ENCODE measurements around the gene NYAP1. TPM values are rescaled to one million over a fixed set of nuclear protein-coding genes. Genes with fewer than 3 reads are reported as not detected.
"Not testable (repeated sequence)": the region's sequence is repeated elsewhere in the genome, so short reads cannot be mapped to it uniquely, and the experiment has no call there.

The NYAP1 gene
- total RNA-seq, 1 donor from 2014 or later = 1.2 TPM

- DNase-seq (ENCODE audit: low spot score) = no peak
Measured at GRCh38 chr7:100481466-100481865, 2.3 kb upstream of the NYAP1 start.

GRCh38 chr7:100482728-100483089 lies 1.0 kb upstream of the NYAP1 start:
- DNase-seq (ENCODE audit: low spot score) = no peak

GRCh38 chr7:100483090-100483721 lies 521 bp upstream of the NYAP1 start:
- DNase-seq (ENCODE audit: low spot score) = no peak

GRCh38 chr7:100484673-100485045 lies 932 bp downstream of the NYAP1 start:
- DNase-seq (ENCODE audit: low spot score) = no peak

- no peak for DNase-seq (ENCODE audit: low spot score)
Measured at GRCh38 chr7:100485471-100485876, 1.7 kb downstream of the NYAP1 start.

GRCh38 chr7:100486111-100486636 lies 2.4 kb downstream of the NYAP1 start:
- DNase-seq (ENCODE audit: low spot score) = no peak

GRCh38 chr7:100486753-100487446 lies 3.2 kb downstream of the NYAP1 start:
- DNase-seq (ENCODE audit: low spot score) = no peak

- DNase-seq (ENCODE audit: low spot score) = no peak
Measured at GRCh38 chr7:100488333-100489095, 4.8 kb downstream of the NYAP1 start.

- DNase-seq (ENCODE audit: low spot score) = no peak
Measured at GRCh38 chr7:100489121-100489520, 5.4 kb downstream of the NYAP1 start.

- DNase-seq (ENCODE audit: low spot score) = no peak
Measured at GRCh38 chr7:100489824-100490223, 6.1 kb downstream of the NYAP1 start.

- no peak for DNase-seq (ENCODE audit: low spot score)
Measured at GRCh38 chr7:100490483-100491191, 6.9 kb downstream of the NYAP1 start.

- no peak for DNase-seq (ENCODE audit: low spot score)
Measured at GRCh38 chr7:100491192-100491578, 7.5 kb downstream of the NYAP1 start.

- DNase-seq (ENCODE audit: low spot score) = no peak
Measured at GRCh38 chr7:100492738-100493475, 9.2 kb downstream of the NYAP1 start.

GRCh38 chr7:100493476-100494264 lies 9.9 kb downstream of the NYAP1 start:
- no peak for DNase-seq (ENCODE audit: low spot score)

GRCh38 chr7:100496509-100496908 lies 12.8 kb downstream of the NYAP1 start:
- no peak for DNase-seq (ENCODE audit: low spot score)

GRCh38 chr7:100500743-100501142 lies 17.0 kb downstream of the NYAP1 start:
- DNase-seq (ENCODE audit: low spot score) = not testable (repeated sequence)

GRCh38 chr7:100504031-100504430 lies 20.3 kb downstream of the NYAP1 start:
- DNase-seq (ENCODE audit: low spot score) = not testable (repeated sequence)

- DNase-seq (ENCODE audit: low spot score) = no peak
Measured at GRCh38 chr7:100504887-100505611, 21.3 kb downstream of the NYAP1 start.

GRCh38 chr7:100506356-100506923 lies 22.7 kb downstream of the NYAP1 start:
- DNase-seq (ENCODE audit: low spot score) = no peak

Data from mesenteric fat pad (tissue), 1 donor.